HepG2 (cell line): Measurements from ENCODE around the gene SPIRE1.

Source experiments
- CREB1 ChIP-seq, 2 experiments: fragments of 450-650 bp in 1 of 2; IDR thresholded peaks; 2 replicates each; pipeline ENCODE4 v1.6.1; 2016 to 2017; ENCODE audit warnings: control low read depth in 1 of 2, mild to moderate bottlenecking in 1 of 2, missing compliant biosample characterization in 1 of 2, missing genetic modification characterization in 1 of 2
- HNF4G ChIP-seq, 2 experiments: sonication (generic) in 1 of 2; formaldehyde crosslinking in 1 of 2; IDR thresholded peaks; 2 replicates each; pipeline versions ENCODE4 v1.4.0 to v1.6.1; 2011 to 2020; ENCODE audit warnings: borderline replicate concordance in 2 of 2, low read depth in 2 of 2, mild to moderate bottlenecking in 2 of 2, low read length in 1 of 2, missing genetic modification reagents in 1 of 2, moderate library complexity in 1 of 2
- POLR2A ChIP-seq, 2 experiments: IDR thresholded peaks; 2 replicates each; pipeline ENCODE4 v1.6.1; 2011; ENCODE audit warnings: low read depth in 2 of 2, low read length in 2 of 2, mild to moderate bottlenecking in 1 of 2, moderate library complexity in 1 of 2; ENCODE audit not compliant: insufficient read depth in 1 of 2
- POLR2AphosphoS5 ChIP-seq: IDR thresholded peaks from 2 replicates; pipeline ENCODE4 v1.6.1; 2012; ENCODE audit warnings: low read depth, low read length
- RORA ChIP-seq: sonication (generic); formaldehyde crosslinking; IDR thresholded peaks from 2 replicates; pipeline ENCODE4 v1.5.0; 2020; ENCODE audit warnings: mild to moderate bottlenecking, missing genetic modification reagents, moderate library complexity
- ZFP37 ChIP-seq: sonication (generic); formaldehyde crosslinking; IDR thresholded peaks from 2 replicates; pipeline ENCODE4 v1.4.0; 2020; ENCODE audit warnings: missing genetic modification reagents, borderline replicate concordance
- TF ChIP-seq, protein P1 (sequence below): sonication (generic); formaldehyde crosslinking; IDR thresholded peaks from 2 replicates; pipeline ENCODE4 v1.5.0; 2020; ENCODE audit warnings: mild to moderate bottlenecking, missing genetic modification reagents, moderate library complexity
- TF ChIP-seq, protein P2 (sequence below): sonication (generic); formaldehyde crosslinking; IDR thresholded peaks from 2 replicates; pipeline ENCODE4 v1.4.0; 2020; ENCODE audit warnings: missing genetic modification reagents

DNA sequence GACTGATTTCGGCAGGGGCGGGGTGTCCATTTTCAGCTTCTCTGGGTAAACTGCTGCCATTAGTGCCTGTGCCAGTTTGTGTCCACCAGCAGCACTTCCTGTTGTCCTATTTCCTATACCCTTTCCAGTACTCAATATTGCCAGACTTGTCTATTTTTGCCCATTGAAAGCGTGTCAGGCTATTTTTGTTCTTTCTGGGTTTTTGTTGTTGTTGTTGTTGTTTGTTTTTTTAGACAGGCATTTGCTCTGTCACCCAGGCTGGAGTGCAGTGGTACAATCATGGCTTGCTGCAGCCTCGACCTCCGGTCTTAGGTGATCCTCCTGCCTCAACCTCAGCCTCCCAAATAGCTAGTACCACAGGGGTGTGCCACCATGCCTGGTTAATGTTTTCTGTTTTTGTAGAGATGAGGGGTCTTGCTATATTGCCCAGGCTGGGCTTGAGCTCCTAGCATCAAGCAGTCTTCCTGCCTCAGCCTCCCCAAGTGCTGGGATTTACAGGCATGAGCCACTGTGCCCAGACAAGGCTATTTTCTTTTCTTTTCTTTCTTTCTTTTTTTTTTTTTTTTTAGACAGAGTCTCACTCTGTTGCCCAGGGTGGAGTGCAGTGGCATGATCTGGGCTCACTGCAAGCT is 241.7 kb downstream of the SPIRE1 start:
- TF ChIP-seq HNF4G (IDR thresholded peaks at IDR 0.05; ENCODE audit: borderline replicate concordance, low read depth, low read length) (no peak), HNF4G (CRISPR knock-in tag; IDR thresholded peaks at IDR 0.05; ENCODE audit: borderline replicate concordance, low read depth) (no peak), ZFP37 (CRISPR knock-in tag) (no peak), POLR2AphosphoS5 (no peak), CREB1 (IDR thresholded peaks at IDR 0.05) (no peak), CREB1 (CRISPR knock-in tag; IDR thresholded peaks at IDR 0.05) (no peak), RORA (CRISPR knock-in tag) (no peak), POLR2A (IDR thresholded peaks at IDR 0.05; ENCODE audit: insufficient read depth in 1 of 2, low read depth in 2 of 2, low read length in 2 of 2) (no peak)
- TF ChIP-seq, protein P1, sequence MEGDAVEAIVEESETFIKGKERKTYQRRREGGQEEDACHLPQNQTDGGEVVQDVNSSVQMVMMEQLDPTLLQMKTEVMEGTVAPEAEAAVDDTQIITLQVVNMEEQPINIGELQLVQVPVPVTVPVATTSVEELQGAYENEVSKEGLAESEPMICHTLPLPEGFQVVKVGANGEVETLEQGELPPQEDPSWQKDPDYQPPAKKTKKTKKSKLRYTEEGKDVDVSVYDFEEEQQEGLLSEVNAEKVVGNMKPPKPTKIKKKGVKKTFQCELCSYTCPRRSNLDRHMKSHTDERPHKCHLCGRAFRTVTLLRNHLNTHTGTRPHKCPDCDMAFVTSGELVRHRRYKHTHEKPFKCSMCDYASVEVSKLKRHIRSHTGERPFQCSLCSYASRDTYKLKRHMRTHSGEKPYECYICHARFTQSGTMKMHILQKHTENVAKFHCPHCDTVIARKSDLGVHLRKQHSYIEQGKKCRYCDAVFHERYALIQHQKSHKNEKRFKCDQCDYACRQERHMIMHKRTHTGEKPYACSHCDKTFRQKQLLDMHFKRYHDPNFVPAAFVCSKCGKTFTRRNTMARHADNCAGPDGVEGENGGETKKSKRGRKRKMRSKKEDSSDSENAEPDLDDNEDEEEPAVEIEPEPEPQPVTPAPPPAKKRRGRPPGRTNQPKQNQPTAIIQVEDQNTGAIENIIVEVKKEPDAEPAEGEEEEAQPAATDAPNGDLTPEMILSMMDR, result no peak
- TF ChIP-seq, protein P2, sequence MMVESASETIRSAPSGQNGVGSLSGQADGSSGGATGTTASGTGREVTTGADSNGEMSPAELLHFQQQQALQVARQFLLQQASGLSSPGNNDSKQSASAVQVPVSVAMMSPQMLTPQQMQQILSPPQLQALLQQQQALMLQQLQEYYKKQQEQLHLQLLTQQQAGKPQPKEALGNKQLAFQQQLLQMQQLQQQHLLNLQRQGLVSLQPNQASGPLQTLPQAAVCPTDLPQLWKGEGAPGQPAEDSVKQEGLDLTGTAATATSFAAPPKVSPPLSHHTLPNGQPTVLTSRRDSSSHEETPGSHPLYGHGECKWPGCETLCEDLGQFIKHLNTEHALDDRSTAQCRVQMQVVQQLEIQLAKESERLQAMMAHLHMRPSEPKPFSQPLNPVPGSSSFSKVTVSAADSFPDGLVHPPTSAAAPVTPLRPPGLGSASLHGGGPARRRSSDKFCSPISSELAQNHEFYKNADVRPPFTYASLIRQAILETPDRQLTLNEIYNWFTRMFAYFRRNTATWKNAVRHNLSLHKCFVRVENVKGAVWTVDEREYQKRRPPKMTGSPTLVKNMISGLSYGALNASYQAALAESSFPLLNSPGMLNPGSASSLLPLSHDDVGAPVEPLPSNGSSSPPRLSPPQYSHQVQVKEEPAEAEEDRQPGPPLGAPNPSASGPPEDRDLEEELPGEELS (CRISPR knock-in tag), result no peak
